ENCODE results near the gene TASP1.

TASP1 gene

DNA sequence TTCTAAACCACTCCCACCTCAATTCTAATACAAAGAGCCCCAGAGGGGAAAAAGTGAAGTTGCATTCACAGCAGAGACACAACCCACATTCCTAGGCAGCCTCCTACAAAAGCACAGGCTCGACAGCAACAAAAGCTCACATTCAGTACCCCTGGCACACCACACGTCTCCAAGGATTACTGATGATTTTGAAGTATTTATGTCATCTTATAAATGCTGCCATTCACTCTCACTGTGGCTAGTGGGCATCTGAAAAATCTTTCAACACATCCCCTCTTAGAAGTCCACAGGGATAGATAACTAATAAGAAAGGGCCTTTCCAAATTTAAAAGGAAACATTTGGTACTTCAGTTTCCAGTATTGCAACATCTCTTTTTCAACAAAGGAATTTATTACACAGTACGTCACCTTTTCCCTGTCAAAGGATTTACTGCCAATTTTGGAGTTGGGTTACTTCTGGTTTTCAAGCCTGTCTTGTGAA lies 146.7 kb downstream of the TASP1 start:
- TF ChIP-seq, protein P1, sequence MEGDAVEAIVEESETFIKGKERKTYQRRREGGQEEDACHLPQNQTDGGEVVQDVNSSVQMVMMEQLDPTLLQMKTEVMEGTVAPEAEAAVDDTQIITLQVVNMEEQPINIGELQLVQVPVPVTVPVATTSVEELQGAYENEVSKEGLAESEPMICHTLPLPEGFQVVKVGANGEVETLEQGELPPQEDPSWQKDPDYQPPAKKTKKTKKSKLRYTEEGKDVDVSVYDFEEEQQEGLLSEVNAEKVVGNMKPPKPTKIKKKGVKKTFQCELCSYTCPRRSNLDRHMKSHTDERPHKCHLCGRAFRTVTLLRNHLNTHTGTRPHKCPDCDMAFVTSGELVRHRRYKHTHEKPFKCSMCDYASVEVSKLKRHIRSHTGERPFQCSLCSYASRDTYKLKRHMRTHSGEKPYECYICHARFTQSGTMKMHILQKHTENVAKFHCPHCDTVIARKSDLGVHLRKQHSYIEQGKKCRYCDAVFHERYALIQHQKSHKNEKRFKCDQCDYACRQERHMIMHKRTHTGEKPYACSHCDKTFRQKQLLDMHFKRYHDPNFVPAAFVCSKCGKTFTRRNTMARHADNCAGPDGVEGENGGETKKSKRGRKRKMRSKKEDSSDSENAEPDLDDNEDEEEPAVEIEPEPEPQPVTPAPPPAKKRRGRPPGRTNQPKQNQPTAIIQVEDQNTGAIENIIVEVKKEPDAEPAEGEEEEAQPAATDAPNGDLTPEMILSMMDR (IDR thresholded peaks at IDR 0.05): no peak

GRCh38 chr20:13487202-13487601 lies 151.5 kb downstream of the TASP1 start:
- TF ChIP-seq, protein P1 (IDR thresholded peaks at IDR 0.05): no peak

DNA sequence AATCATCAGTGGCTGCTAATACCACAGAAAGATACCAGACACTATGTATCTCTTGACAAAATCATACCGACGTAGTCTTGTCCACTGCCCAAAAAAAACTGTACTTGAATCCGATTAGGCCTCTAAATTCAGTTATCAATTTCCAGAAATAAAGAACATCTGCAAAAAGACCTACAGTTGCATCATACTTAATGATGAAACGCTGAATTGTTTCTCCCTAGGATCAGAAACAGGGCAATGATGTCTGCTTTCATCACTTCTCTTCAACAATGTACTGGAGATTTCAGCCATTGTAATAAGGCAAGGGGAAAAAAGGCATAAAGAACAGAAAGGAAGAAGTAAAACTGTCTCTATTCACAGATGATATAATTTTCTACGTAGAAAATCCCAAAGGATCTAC lies 152.0 kb downstream of the TASP1 start:
- TF ChIP-seq, protein P1 (IDR thresholded peaks at IDR 0.05): no peak

GRCh38 chr20:13485576-13485975 lies 153.2 kb downstream of the TASP1 start:
- TF ChIP-seq, protein P1 (IDR thresholded peaks at IDR 0.05): no peak

- TF ChIP-seq, protein P1 (IDR thresholded peaks at IDR 0.05): no peak
Measured at GRCh38 chr20:13478366-13478765, 160.4 kb downstream of the TASP1 start.

- TF ChIP-seq, protein P1 (IDR thresholded peaks at IDR 0.05): no peak
Measured at GRCh38 chr20:13474467-13474866, 164.3 kb downstream of the TASP1 start.

DNA sequence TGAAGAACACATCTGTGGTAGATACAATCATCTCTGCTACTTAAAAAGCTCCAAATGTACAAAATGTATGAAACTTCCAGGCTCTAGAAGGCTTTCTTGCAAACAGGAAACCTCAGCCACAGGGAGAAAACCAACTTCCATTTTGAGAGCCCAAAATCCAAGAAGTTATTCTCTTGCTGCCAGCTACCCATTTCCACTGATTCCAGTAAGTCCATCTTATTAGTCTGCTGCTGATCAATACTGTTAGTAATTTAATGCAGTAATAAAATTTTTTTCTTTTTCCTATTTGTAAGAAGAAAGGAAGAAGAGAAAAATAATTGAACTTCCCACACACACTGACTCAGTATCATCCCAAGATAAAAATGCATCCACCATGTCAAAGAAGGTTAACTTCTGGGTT lies 169.5 kb downstream of the TASP1 start:
- TF ChIP-seq, protein P1 (IDR thresholded peaks at IDR 0.05): no peak

GRCh38 chr20:13468166-13468565 lies 170.6 kb downstream of the TASP1 start:
- TF ChIP-seq, protein P1 (IDR thresholded peaks at IDR 0.05): no peak
